NCI-H2171 (cell line): Measurements from ENCODE around the gene STARD7.
A peak's percentile ranks its signal among the peaks of the same experiment; 100 is the strongest.
"Not testable (repeated sequence)": the region's sequence is repeated elsewhere in the genome, so short reads cannot be mapped to it uniquely, and the experiment has no call there.

ENCODE experiments used
- DNase-seq: peaks from one replicate; lab custom pipeline; 2025; lab: John Stamatoyannopoulos, UW

The STARD7 gene

GRCh38 chr2:96163415-96163767 is 45.2 kb downstream of the STARD7 start:
- no peak for DNase-seq

- no peak for DNase-seq
Observed at GRCh38 chr2:96161898-96162297, 46.7 kb downstream of the STARD7 start.

- not testable (repeated sequence) for DNase-seq
Observed at GRCh38 chr2:96160366-96160765, 48.3 kb downstream of the STARD7 start.

GRCh38 chr2:96159084-96159830 is 49.4 kb downstream of the STARD7 start:
- no peak for DNase-seq

- DNase-seq: no peak
Observed at GRCh38 chr2:96158554-96158940, 50.1 kb downstream of the STARD7 start.

GRCh38 chr2:96157649-96158553 is 50.7 kb downstream of the STARD7 start:
- no peak for DNase-seq

- no peak for DNase-seq
Observed at GRCh38 chr2:96156926-96157648, 51.5 kb downstream of the STARD7 start.

- no peak for DNase-seq
Observed at GRCh38 chr2:96156011-96156820, 52.4 kb downstream of the STARD7 start.

- no peak for DNase-seq
Observed at GRCh38 chr2:96154506-96155380, 53.9 kb downstream of the STARD7 start.

- no peak for DNase-seq
Observed at GRCh38 chr2:96153991-96154431, 54.6 kb downstream of the STARD7 start.

GRCh38 chr2:96153291-96153713 is 55.3 kb downstream of the STARD7 start:
- DNase-seq: no peak

- DNase-seq: peak; percentile 52
Observed at GRCh38 chr2:96152304-96153161, 56.1 kb downstream of the STARD7 start.

- no peak for DNase-seq
Observed at GRCh38 chr2:96151595-96152303, 56.9 kb downstream of the STARD7 start.

- DNase-seq: no peak
Observed at GRCh38 chr2:96150791-96151594, 57.6 kb downstream of the STARD7 start.

- DNase-seq: no peak
Observed at GRCh38 chr2:96150007-96150640, 58.5 kb downstream of the STARD7 start.

GRCh38 chr2:96148410-96149217 is 60.0 kb downstream of the STARD7 start:
- peak; percentile 48 for DNase-seq
